GM19455 (cell line): Measurements from ENCODE around the gene LRMDA.
"Not testable (repeated sequence)": the region's sequence is repeated elsewhere in the genome, so short reads cannot be mapped to it uniquely, and the experiment has no call there.

ENCODE experiments used
- ATAC-seq: cut with Tn5 transposase; IDR thresholded peaks from one replicate; pipeline ENCODE4 v1.9.1; 2021; ENCODE audit not compliant: unreplicated experiment

LRMDA gene

GRCh38 chr10:75605096-75605495 lies 173.7 kb downstream of the LRMDA start:
- ATAC-seq = no peak

GRCh38 chr10:75605795-75606194 lies 174.4 kb downstream of the LRMDA start:
- not testable (repeated sequence) for ATAC-seq

- ATAC-seq = no peak
Measured at GRCh38 chr10:75606203-75606779, 174.9 kb downstream of the LRMDA start.

- no peak for ATAC-seq
Measured at GRCh38 chr10:75607576-75607975, 176.2 kb downstream of the LRMDA start.

- ATAC-seq = no peak
Measured at GRCh38 chr10:75610183-75610582, 178.8 kb downstream of the LRMDA start.

GRCh38 chr10:75611172-75611992 lies 180.0 kb downstream of the LRMDA start:
- ATAC-seq = no peak

- ATAC-seq = no peak
Measured at GRCh38 chr10:75611993-75612372, 180.6 kb downstream of the LRMDA start.

- ATAC-seq = no peak
Measured at GRCh38 chr10:75612904-75613684, 181.7 kb downstream of the LRMDA start.

- ATAC-seq = no peak
Measured at GRCh38 chr10:75613685-75614504, 182.5 kb downstream of the LRMDA start.

- no peak for ATAC-seq
Measured at GRCh38 chr10:75616076-75616475, 184.7 kb downstream of the LRMDA start.

- no peak for ATAC-seq
Measured at GRCh38 chr10:75616874-75617478, 185.6 kb downstream of the LRMDA start.

- ATAC-seq = no peak
Measured at GRCh38 chr10:75617485-75618155, 186.2 kb downstream of the LRMDA start.

- no peak for ATAC-seq
Measured at GRCh38 chr10:75619635-75620034, 188.2 kb downstream of the LRMDA start.

- no peak for ATAC-seq
Measured at GRCh38 chr10:75620356-75620755, 188.9 kb downstream of the LRMDA start.

GRCh38 chr10:75621003-75621402 lies 189.6 kb downstream of the LRMDA start:
- ATAC-seq = not testable (repeated sequence)

GRCh38 chr10:75622503-75622902 lies 191.1 kb downstream of the LRMDA start:
- ATAC-seq = no peak

- no peak for ATAC-seq
Measured at GRCh38 chr10:75623310-75624093, 192.1 kb downstream of the LRMDA start.

- ATAC-seq = no peak
Measured at GRCh38 chr10:75624638-75625037, 193.2 kb downstream of the LRMDA start.

- no peak for ATAC-seq
Measured at GRCh38 chr10:75630746-75631145, 199.3 kb downstream of the LRMDA start.
